Renal pelvis (tissue), 4 donors: ENCODE measurements around the gene GATA2. TPM values are rescaled to one million over a fixed set of nuclear protein-coding genes. Genes with fewer than 3 reads are reported as not detected.
A peak's percentile ranks its signal among the peaks of the same experiment; 100 is the strongest.

ENCODE experiments used
- DNase-seq: peaks from one replicate; pipeline ENCODE4 v3.0.0-alpha.2; 2013
- polyA plus RNA-seq, 3 donors: library from polyadenylated mRNA; unstranded; fragments of 120-200 nt; gene quantifications; one replicate each; pipeline ENCODE4 v1.2.1, GENCODE V29; 2013; ENCODE audit not compliant: insufficient read length in 3 of 3

The GATA2 gene
- polyA plus RNA-seq, 3 donors: 33.8 to 50.6 (median 46.3) TPM

- no peak for DNase-seq
Measured at GRCh38 chr3:128489927-128490649, 2.9 kb downstream of the GATA2 start.

GRCh38 chr3:128489674-128489926 lies 3.4 kb downstream of the GATA2 start:
- no peak for DNase-seq

GRCh38 chr3:128488991-128489673 lies 3.9 kb downstream of the GATA2 start:
- no peak for DNase-seq

GRCh38 chr3:128488636-128488990 lies 4.4 kb downstream of the GATA2 start:
- DNase-seq: no peak

GRCh38 chr3:128487813-128488635 lies 5.0 kb downstream of the GATA2 start:
- DNase-seq: peak; percentile 88

GRCh38 chr3:128487538-128487812 lies 5.5 kb downstream of the GATA2 start:
- DNase-seq: no peak

- no peak for DNase-seq
Measured at GRCh38 chr3:128486681-128487537, 6.1 kb downstream of the GATA2 start.

- no peak for DNase-seq
Measured at GRCh38 chr3:128486205-128486628, 6.8 kb downstream of the GATA2 start.

GRCh38 chr3:128485282-128486204 lies 7.5 kb downstream of the GATA2 start:
- no peak for DNase-seq

- no peak for DNase-seq
Measured at GRCh38 chr3:128484404-128485281, 8.4 kb downstream of the GATA2 start.

GRCh38 chr3:128483657-128484403 lies 9.2 kb downstream of the GATA2 start:
- DNase-seq: no peak

- no peak for DNase-seq
Measured at GRCh38 chr3:128482666-128483656, 10.0 kb downstream of the GATA2 start.

GRCh38 chr3:128482175-128482574 lies 10.8 kb downstream of the GATA2 start:
- no peak for DNase-seq

- DNase-seq: no peak
Measured at GRCh38 chr3:128481438-128481942, 11.5 kb downstream of the GATA2 start.

- no peak for DNase-seq
Measured at GRCh38 chr3:128480717-128481437, 12.1 kb downstream of the GATA2 start.

GRCh38 chr3:128480278-128480677 lies 12.7 kb downstream of the GATA2 start:
- DNase-seq: no peak

- DNase-seq: no peak
Measured at GRCh38 chr3:128479558-128480086, 13.4 kb downstream of the GATA2 start.
